Measurements from ENCODE around the gene ACOT7. TPM values are rescaled to one million over a fixed set of nuclear protein-coding genes. Genes with fewer than 3 reads are reported as not detected.
"Not testable (repeated sequence)": the region's sequence is repeated elsewhere in the genome, so short reads cannot be mapped to it uniquely, and the experiment has no call there.

The ACOT7 gene
- total RNA-seq, 1 donor from 2014 or later = 11.9 TPM

DNA sequence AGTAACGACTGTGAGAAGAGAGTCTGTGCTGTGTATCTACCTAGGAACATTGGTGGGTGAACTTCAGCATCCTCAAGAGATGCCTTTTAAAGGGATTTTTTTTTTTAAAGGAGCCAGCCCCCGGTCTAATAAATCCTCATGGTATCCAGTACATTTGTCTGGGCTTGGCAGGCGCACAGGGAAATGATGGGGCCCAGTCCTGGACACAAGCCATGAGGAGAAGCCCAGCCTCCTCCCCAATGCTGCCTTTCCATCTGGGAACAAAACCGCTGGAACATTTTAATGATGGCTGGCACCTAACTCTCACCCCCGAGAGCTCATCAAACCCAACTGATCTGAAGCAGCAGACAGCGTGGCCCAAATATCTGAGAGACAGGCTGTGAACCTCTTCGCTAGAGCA is 64.2 kb downstream of the ACOT7 start:
- DNase-seq (ENCODE audit: low spot score) (no peak), ATAC-seq (no peak)
- intact Hi-C loops (cut with DNase I) = no loop called here

DNA sequence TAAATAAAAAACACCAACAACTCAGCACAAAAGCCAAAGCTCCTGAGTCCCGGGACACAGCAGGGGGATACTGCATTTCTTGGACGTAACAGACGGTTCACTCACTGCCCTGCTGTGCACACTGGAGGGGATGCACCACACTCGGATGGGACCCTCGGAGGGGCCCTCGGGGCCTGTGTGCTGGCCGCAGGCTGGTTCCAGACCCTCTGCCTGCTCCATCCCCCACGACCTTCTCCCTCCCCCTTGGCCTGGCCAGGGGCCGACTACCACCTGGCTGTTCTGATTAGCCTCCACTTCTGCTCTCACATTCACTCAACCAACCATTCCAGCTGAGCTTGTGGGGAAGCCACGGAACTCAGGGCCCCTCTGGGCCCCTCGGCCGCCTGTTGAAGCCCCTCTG is 64.9 kb downstream of the ACOT7 start:
- ATAC-seq (no peak), DNase-seq (ENCODE audit: low spot score) (no peak)
- intact Hi-C loops (cut with DNase I) = no loop called here

DNA sequence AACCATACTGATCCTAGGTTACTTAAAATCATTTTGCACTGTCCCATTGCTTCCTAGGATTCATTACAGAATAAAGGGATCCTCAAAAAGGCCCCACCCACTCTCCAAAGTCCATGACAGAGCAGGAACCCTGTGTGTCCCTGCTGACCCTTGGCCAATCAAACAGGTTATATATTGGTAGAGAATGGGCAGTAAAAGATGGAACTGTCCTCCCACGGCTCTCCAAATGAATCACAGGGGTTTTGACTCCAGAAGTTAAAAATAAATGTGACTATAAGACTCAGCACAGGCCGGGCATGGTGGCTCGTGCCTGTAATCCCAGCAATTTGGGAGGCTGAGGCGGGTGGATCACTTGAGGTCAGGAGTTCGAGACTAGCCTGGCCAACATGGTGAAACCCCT is 65.5 kb downstream of the ACOT7 start:
- ATAC-seq (no peak), DNase-seq (ENCODE audit: low spot score) (no peak)
- intact Hi-C loops (cut with DNase I) = no loop called here

DNA sequence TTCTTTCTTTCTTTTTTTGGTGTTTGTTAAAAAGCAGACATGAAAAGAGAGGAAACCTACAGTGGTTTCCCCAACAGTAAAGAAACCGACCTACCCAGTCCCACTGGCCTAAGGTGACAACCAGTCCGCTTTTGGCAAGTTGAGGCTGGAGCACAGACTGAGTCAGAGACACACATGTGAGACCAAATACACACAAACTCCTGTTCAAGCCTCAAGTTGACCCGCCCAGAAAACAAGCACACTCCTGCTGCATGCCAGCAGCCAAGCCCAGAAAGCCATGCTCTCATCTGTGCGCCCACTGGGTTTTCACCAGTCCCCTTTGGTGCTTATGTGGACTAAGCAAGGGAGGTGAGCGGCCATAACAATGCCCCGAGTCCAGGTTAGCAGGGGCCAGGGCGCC is 68.1 kb downstream of the ACOT7 start:
- intact Hi-C loops (cut with DNase I) = no loop called here
- DNase-seq (ENCODE audit: low spot score) = no peak
- no peak for ATAC-seq

DNA sequence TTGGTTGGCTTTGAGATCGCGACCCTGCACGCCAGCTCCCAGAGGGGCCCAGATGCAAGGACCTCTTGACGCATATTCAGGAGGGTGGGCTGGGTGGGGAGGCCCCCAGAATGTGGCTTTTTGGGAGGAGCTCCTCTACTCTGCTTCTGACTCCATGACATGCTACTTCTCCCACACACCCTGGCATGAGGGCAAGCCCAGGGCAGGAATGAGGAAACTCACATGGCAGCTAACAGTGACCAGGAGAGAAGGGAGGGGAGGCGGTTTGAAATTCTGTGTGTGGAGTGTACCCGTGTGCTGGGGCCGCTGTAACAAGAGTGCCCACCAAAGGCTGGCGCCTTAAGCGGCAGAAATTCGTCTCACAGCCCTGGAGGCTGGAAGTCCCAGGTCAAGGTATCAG is 71.4 kb downstream of the ACOT7 start:
- DNase-seq (ENCODE audit: low spot score) (no peak), ATAC-seq (no peak)
- intact Hi-C loops (cut with DNase I) = no loop called here

DNA sequence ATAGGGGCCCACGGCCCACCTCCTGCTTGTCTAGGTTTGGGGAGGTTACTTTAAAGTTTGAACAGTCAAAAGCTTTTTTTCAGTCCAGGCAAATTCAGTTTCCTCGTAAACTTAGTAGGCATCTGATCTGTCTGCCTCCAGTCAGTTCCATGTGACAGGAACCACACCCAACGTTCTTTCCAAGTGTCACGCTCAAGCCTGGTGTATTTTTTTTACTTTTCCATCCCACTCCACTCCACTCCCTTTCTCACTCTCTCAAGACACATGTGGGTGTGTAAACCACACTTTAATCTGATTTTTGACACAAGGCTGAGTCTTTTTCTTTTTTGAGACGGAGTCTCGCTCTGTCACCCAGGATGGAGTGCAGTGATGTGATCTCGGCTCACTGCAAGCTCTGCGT is 72.4 kb downstream of the ACOT7 start:
- no peak for DNase-seq (ENCODE audit: low spot score)
- intact Hi-C loops (cut with DNase I) = no loop called here
- ATAC-seq = no peak

DNA sequence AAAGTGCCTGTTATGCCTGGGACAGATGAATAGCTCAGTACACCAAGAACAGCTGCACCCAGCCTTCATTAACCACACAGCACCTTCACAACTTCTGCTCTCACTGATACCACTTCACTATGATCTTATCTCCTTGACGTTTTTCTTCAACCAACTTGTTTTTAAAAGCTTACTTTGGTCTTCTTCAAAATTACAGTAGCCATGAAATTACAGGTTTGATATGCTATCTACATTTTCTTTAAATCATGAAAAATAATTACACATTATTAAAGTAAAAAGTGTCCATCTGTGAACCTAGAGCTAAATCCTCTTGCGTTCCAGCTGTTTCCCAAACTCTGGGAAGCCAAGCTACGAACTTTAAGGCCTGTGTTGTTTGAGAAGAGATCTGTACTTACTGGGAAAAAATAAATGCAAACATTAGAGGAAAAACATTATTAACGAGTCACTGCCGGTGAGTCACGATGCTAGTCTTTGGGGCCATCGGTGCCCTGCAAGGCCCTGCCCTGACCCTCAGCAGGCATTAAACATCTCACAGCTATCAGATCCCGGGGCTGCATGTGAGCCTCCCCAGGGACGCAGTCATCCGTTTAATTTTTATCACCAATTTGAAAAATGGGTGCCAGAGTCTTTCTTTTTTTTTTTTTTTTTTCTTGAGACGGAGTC is 76.3 kb downstream of the ACOT7 start:
- intact Hi-C loops (cut with DNase I) = no loop called here
- DNase-seq (ENCODE audit: low spot score) (no peak), ATAC-seq (no peak)

DNA sequence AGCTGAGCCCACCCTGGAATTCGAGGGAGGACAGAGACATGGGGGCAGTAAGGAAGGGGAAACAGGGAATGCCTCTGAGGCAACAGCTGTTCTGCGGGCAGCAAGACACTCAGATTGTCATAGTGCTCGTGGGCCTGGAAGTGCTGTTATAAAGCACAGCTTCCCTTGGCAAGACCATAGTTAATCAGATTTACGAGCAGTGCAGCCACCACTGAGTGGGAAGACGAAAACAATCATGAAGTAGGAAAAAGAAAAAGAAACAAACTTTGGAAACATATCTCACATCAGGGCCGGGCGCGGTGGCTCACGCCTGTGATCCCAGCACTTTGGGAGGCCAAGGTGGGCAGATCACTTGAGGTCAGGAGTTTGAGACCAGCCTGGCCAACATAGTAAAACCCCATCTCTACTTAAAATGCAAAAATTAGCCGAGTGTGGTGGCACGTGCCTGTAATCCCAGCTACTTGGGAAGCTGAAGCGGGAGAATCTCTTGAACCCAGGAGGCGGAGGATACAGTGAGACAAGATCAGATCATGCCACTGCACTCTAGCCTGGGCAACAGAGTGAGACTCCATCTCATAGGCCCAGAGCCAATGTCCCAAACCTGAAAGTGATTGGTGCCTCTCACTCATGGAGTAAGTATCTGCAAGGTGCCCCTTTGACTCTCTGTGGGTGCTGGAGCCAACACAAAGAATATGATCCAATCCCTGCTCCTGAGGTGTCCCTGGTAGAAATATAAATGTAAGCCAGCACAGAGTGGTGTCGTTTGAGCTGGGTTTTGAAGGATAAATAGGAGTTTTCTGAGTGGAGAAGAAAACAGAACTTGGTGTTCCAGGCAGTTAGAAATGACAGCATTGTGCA is 77.1 kb downstream of the ACOT7 start:
- intact Hi-C loops (cut with DNase I) = no loop called here
- DNase-seq (ENCODE audit: low spot score) (no peak), ATAC-seq (no peak)

DNA sequence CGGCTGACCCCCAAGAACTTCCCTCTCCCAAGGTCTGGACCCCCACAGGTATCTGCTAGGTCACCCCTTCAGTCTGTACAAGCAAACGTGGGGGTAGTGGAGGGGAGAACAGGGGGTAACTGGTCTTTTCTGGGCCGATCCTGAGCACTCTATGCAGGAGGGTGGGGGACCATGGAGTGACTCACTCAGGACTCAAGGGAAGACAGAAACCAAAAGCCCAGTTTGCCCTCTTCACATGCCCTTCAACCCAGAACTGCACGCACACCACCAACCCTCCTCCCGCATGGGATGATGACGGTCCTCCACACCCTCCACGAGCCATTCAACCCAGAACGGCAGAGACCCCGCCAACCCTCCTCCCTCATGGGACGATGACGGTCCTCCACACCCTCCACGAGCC is 79.1 kb downstream of the ACOT7 start:
- no peak for DNase-seq (ENCODE audit: low spot score)
- no peak for ATAC-seq
- intact Hi-C loops (cut with DNase I) = no loop called here

DNA sequence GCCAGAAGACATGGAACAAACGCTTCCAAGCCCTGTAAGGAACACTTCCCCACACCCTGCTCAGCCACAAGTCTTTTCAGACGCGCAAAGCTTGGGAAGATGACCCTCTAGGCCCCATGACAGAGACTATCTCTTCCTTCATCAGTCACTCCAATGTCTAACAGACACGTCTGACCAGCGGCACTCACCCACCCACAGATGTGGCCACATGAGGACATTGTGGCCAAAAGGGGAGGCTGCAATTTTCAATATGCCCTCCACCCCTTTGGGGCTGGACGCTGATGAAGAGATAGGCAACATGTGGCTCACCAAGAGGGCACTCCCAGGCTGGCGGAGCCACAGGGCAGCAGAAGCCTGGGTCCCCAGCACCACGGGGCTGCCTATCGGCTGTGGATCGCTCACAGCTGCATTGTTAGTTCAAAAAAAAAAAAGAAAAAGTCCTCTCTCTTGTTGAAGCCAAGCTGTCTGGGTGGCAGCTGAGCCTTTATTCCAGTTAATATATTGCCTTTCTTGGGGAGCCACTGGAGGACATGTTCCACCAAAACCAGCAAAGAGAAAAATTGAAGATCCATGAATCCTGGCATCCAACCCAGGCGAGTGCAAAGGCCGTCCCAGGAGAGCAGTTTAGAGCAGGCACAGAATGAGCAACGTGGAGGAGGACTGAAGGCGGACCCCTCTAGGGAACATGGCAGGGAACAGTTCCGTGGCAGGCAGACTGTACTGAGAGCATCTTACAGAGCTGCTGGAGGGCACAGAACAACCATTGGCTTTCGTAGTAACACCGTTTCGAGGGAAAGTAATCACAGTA is 80.0 kb downstream of the ACOT7 start:
- DNase-seq (ENCODE audit: low spot score) = no peak
- intact Hi-C loops (cut with DNase I) = no loop called here
- no peak for ATAC-seq

DNA sequence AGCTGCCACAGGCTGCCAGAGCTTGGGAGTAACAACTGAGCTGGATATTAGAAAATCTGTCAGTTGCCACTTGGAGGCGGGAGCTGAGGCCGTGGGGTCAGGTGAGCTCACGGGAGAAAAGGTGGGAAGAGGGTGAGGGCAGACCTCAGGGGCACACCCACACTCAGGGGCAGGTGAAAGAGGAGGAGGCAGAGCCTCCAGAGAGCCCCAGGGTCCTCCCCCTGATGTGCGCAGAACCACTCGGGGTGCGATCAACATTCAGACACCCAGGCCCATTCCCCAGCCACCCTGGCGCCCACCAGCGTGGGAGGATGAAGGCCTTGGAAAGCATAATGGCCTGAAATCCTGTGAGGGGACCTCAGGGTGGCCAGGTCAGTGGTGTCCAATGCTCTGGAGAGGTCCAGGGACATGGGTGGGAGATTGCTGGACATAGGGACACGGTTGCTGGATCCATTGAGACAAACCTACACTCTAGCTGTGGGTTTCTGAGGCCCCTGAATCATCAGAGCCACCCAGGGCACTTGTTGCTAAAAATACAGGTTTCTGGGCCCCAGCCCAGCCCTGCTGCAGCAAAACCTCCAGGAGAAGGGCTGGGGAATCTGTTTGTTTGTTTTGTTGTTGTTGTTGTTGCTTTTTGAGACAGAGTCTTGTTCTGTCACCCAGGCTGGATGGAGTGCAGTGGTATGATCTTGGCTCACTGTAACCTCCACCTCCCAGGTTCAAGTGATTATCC is 83.3 kb downstream of the ACOT7 start:
- intact Hi-C loops (cut with DNase I) = no loop called here
- ATAC-seq = no peak
- no peak for DNase-seq (ENCODE audit: low spot score)

DNA sequence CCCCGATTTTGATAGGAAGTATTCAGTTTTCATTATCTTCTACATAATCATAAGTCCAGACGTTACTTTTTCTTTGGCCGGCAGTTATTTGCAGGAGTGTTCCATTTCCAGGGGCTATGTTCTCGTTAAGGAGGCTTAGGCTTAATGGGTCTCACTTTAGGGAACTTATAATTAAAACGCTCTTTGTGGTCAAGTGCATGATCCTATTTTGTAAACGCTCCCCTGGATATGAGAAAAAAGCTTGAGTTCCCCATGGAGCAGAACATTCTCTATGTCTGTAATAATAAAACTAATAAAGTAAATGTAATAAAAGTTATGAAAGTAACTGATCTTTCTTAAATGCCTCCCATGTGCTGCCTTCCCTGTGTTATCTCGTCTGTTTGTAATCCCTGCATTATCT is 84.0 kb downstream of the ACOT7 start:
- ATAC-seq (no peak), DNase-seq (ENCODE audit: low spot score) (no peak)
- intact Hi-C loops (cut with DNase I) = loop anchor here (5.0 kb wide), 1 partner anchor 692 kb away; no protein-coding TSS in a partner anchor

DNA sequence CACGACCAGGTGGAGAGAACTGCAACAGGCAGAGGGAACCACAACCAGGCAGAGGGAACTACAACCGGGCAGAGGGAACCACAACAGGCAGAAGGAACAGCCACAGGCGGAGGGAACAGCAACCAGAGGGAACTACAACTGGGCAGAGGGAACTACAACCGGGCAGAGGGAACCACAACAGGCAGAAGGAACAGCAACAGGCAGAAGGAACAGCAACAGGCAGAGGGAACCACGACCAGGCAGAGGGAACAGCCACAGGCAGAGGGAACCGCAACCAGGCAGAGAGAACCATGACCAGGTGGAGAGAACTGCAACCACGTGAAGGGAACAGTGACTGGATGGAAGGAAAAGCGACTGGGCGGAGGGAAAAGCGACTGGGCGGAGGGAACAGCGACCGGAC is 85.1 kb downstream of the ACOT7 start:
- ATAC-seq (no peak), DNase-seq (ENCODE audit: low spot score) (no peak)
- intact Hi-C loops (cut with DNase I) = loop anchor here (5.0 kb wide), 1 partner anchor 691 kb away; no protein-coding TSS in a partner anchor

DNA sequence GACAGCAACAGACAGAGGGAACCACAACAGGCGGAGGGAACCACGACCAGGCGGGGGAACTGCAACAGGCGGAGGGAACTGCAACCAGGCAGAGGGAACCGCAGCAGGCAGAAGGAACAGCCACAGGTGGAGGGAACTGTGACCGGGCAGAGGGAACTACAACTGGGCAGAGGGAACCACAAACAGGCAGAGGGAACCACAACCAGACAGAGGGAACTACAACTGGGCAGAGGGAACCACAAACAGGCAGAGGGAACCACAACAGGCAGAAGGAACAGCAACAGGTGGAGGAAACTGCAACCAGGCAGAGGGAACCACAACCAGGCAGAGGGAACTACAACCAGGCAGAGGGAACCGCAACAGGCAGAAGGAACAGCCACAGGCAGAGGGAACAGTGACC is 85.9 kb downstream of the ACOT7 start:
- not testable (repeated sequence) for DNase-seq (ENCODE audit: low spot score); ATAC-seq
- intact Hi-C loops (cut with DNase I) = loop anchor here (5.0 kb wide), 1 partner anchor 690 kb away; no protein-coding TSS in a partner anchor

DNA sequence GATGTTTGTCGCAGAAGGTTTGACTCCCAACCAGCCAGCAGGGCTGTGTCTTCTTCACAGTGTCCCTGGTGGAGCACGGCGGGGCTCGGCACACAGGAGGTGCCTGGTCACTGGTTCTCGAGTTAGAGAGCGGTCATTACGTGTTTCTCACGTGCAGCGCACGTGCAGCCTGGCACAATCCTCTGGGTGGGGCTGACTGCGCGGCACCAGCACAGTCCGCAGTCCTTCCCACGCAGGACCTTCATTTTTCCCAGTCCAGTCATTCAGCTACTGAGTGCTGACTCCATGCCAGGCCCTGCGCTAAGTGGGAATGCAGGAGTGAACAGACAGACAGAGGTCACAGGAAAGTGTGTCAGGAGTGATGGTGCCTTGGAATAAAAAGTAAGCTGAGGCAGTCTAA is 86.5 kb downstream of the ACOT7 start:
- ATAC-seq = no peak
- DNase-seq (ENCODE audit: low spot score) = no peak
- intact Hi-C loops (cut with DNase I) = loop anchor here (5.0 kb wide), 1 partner anchor 690 kb away; no protein-coding TSS in a partner anchor

DNA sequence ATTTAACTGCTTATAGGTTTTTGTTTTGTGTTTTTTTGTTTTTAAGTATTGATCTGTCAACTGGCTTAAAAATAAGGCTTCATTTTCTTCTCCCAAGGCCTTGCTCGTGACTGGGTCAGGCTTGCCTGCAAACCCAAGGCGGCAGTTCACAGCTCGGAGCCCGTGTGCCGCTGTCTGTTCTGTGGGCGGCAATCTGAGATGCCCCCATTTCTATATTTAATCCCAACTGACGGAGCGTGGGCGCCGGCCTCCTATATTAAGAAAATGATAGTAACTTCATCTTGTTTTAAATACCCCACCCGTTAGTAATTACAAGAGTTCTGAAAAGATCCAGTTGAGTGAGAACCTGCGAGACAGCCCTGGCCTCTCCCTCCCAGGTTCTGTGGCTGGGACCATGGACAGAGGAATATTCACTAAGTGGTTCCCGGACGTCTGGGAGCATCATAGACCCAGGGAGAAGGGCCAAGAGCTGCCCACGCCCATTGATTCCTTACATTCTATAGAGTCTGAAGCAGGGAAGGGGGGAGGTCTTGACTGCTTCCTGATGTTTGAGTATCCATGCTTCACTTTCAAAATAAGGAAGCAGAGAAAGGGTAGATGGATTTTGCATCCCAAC is 90.1 kb downstream of the ACOT7 start:
- ATAC-seq (no peak), DNase-seq (ENCODE audit: low spot score) (no peak)
- intact Hi-C loops (cut with DNase I) = no loop called here

DNA sequence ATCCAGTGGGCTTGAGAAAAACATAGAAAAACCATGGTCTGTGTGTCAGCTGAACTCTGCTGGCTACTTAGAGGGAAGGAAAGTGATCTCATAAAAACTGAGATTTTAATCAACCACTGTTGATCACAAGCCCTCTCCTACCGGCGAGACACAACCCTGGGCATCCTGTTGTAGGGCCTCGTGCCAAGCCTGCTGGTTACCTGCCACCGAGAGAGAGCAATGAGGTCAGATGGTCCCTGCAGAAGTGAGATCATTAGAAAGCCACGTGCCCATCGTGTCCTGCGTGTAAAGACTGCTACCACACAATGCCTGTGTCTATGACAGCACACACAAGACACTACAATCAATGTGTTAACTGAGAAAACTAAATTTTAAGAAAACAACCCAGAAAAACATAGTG is 91.0 kb downstream of the ACOT7 start:
- ATAC-seq = no peak
- intact Hi-C loops (cut with DNase I) = no loop called here
- DNase-seq (ENCODE audit: low spot score) = no peak

DNA sequence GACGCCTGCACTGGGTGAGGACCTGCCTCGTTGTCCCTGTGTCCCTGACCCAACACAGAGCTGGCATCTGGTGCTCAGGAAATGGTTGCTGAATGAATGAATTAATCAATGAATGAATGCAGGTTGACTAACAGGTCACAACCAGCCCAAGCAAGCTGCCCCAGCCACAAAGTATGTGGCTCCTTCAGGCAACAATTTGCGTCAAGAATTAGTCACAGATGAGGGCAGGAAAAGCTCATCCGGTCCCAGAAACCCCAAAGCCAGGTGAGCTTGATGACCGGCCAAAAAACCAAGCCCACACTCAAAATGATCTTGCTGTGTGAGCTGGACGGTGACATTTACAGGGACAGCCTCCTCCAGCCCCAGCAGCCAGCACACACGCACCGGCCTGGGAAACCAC is 92.0 kb downstream of the ACOT7 start:
- intact Hi-C loops (cut with DNase I) = no loop called here

More for the DNA sequence above, 92.0 kb downstream of the ACOT7 start:
- ATAC-seq = no peak
- DNase-seq (ENCODE audit: low spot score) = no peak

Measured in sciatic nerve (tissue), 2 donors.